Measurements from ENCODE around the gene RRAS.

DNA sequence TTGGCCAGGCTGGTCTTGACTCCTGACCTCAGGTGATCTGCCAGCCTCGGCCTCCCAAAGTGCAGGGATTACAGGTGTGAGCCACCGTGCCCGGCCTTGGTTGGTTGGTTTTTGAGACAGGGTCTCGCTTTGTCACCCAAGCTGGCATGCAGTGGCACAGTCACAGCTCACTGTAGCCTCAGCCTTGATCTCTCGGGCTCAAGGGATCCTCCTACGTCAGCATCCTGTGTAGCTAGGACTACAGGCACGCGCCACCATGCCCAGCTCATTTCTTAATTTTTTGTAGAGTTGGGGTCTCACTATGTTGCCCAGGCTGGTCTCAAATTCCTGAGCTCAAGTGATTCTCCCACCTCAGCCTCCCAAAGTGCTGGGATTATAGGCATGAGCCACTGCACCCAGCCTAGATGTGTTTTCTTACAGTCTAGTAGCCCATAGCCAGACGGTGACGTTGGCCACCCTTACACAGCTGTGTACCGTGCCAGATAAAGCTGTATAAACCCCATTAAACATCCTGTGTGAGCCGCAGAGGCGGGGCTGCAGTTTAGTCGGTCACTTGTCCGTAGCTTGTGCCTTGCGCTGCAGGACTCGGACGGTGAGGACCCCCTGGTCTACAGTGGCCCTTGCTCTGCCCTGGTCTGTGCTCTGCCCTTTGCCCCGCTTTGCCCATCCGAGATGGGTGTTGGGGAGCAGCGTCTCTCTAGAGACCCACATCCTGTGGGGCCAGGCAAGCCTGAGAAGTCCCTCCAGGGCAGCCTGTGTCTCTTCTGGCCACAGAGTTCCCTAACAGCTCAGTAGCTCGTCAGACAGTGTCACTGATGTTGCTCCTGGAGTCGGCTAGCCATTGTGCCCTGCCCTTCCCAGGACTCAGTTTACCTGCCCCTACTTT lies 15.9 kb upstream of the RRAS start:
- no peak for TF ChIP-seq RAD21 (conservative IDR thresholded peaks at IDR 0.05)
- TF ChIP-seq, protein P1, sequence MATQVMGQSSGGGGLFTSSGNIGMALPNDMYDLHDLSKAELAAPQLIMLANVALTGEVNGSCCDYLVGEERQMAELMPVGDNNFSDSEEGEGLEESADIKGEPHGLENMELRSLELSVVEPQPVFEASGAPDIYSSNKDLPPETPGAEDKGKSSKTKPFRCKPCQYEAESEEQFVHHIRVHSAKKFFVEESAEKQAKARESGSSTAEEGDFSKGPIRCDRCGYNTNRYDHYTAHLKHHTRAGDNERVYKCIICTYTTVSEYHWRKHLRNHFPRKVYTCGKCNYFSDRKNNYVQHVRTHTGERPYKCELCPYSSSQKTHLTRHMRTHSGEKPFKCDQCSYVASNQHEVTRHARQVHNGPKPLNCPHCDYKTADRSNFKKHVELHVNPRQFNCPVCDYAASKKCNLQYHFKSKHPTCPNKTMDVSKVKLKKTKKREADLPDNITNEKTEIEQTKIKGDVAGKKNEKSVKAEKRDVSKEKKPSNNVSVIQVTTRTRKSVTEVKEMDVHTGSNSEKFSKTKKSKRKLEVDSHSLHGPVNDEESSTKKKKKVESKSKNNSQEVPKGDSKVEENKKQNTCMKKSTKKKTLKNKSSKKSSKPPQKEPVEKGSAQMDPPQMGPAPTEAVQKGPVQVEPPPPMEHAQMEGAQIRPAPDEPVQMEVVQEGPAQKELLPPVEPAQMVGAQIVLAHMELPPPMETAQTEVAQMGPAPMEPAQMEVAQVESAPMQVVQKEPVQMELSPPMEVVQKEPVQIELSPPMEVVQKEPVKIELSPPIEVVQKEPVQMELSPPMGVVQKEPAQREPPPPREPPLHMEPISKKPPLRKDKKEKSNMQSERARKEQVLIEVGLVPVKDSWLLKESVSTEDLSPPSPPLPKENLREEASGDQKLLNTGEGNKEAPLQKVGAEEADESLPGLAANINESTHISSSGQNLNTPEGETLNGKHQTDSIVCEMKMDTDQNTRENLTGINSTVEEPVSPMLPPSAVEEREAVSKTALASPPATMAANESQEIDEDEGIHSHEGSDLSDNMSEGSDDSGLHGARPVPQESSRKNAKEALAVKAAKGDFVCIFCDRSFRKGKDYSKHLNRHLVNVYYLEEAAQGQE (IDR thresholded peaks at IDR 0.05; ENCODE audit: borderline replicate concordance) = no peak
- TF ChIP-seq, protein P2, sequence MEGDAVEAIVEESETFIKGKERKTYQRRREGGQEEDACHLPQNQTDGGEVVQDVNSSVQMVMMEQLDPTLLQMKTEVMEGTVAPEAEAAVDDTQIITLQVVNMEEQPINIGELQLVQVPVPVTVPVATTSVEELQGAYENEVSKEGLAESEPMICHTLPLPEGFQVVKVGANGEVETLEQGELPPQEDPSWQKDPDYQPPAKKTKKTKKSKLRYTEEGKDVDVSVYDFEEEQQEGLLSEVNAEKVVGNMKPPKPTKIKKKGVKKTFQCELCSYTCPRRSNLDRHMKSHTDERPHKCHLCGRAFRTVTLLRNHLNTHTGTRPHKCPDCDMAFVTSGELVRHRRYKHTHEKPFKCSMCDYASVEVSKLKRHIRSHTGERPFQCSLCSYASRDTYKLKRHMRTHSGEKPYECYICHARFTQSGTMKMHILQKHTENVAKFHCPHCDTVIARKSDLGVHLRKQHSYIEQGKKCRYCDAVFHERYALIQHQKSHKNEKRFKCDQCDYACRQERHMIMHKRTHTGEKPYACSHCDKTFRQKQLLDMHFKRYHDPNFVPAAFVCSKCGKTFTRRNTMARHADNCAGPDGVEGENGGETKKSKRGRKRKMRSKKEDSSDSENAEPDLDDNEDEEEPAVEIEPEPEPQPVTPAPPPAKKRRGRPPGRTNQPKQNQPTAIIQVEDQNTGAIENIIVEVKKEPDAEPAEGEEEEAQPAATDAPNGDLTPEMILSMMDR (IDR thresholded peaks at IDR 0.05; ENCODE audit: poor library complexity, severe bottlenecking) = no peak
- TF ChIP-seq POLR2AphosphoS5 (IDR thresholded peaks at IDR 0.05) = no peak
- TF ChIP-seq EZH2 (IDR thresholded peaks at IDR 0.05; ENCODE audit: borderline replicate concordance, insufficient read depth, low read length, poor library complexity, severe bottlenecking) = no peak
- TF ChIP-seq MXI1 (conservative IDR thresholded peaks at IDR 0.05; ENCODE audit: poor library complexity, severe bottlenecking) = no peak
- no peak for TF ChIP-seq SMC3 (conservative IDR thresholded peaks at IDR 0.05; ENCODE audit: poor library complexity)

Data from neural cell (in vitro differentiated cells).